OCI-LY1 (cell line): ENCODE results near the gene DRD2.

Experiments
- CTCF ChIP-seq: fragments of 200-600 bp; sonication (generic), shearing (Covaris generic); IDR thresholded peaks from 2 replicates; pipeline ENCODE4 v1.5.1; 2017; ENCODE audit warnings: mild to moderate bottlenecking, antibody characterized with exemption, low read length, moderate library complexity, mixed read lengths
- EZH2 ChIP-seq: fragments of 200-600 bp; sonication (generic), shearing (Covaris generic); IDR thresholded peaks from 2 replicates; pipeline ENCODE4 v1.8.0; 2017; ENCODE audit warnings: borderline replicate concordance, mixed run types, mild to moderate bottlenecking, antibody characterized with exemption, low read length, moderate library complexity, mixed read lengths

- TF ChIP-seq CTCF (no peak), EZH2 (no peak)
These were observed 78.0 kb downstream of the DRD2 start for GRCh38 chr11:113397212-113397611.
